ENCODE data around the gene MED23.

DNA sequence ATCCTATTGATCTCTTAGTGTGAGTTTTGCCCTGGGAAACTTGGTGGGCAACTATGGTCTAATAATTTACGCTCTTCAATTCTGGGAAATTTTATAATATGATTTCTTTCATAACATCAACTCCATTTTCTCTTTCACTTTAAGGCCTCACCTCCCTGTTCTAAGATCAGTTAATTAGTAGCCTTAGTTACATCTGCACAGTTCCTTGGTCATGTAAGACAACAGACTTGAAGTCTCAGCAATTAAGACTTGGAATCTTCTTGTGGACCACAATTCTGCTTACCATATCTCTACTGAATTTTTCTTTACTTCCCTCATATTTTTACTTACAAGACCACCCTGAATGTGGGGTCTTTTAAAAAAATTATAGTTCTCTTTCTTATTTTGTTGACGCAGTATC is 17.8 kb upstream of the MED23 start:
- TF ChIP-seq, protein P1, sequence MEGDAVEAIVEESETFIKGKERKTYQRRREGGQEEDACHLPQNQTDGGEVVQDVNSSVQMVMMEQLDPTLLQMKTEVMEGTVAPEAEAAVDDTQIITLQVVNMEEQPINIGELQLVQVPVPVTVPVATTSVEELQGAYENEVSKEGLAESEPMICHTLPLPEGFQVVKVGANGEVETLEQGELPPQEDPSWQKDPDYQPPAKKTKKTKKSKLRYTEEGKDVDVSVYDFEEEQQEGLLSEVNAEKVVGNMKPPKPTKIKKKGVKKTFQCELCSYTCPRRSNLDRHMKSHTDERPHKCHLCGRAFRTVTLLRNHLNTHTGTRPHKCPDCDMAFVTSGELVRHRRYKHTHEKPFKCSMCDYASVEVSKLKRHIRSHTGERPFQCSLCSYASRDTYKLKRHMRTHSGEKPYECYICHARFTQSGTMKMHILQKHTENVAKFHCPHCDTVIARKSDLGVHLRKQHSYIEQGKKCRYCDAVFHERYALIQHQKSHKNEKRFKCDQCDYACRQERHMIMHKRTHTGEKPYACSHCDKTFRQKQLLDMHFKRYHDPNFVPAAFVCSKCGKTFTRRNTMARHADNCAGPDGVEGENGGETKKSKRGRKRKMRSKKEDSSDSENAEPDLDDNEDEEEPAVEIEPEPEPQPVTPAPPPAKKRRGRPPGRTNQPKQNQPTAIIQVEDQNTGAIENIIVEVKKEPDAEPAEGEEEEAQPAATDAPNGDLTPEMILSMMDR (IDR thresholded peaks at IDR 0.05; ENCODE audit: low read depth, low read length), result no peak
- no peak for TF ChIP-seq POLR2A (IDR thresholded peaks at IDR 0.05; ENCODE audit: extremely low read depth, insufficient read length)
- TF ChIP-seq, protein P2, sequence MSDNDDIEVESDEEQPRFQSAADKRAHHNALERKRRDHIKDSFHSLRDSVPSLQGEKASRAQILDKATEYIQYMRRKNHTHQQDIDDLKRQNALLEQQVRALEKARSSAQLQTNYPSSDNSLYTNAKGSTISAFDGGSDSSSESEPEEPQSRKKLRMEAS (IDR thresholded peaks at IDR 0.05; ENCODE audit: low read depth, low read length), result no peak
